ENCODE results near the gene CREB3L2.

DNA sequence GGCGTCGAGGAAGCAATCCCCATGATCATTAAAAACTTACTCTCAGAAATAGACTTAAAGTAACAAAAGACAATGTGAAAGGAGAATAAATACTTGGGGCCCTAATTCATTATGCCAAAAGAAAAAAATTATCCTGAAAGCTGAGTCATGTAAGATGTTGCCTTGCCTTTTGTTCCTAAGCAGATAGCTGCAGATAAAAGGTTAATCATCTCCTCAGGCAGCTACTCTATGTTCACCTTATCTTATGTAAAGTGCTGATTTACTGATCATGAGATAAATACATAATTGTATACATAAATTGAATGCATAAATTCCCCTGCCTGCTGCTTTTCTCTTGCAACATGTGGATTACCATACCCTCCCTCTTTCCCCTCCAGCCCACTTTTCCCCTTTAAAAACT is 28.1 kb upstream of the CREB3L2 start:
- no peak for TF ChIP-seq POLR2A (IDR thresholded peaks at IDR 0.05; ENCODE audit: low read length)
- TF ChIP-seq GATA1 (IDR thresholded peaks at IDR 0.05; ENCODE audit: low read depth, low read length): no peak
